GM23248 (cell line): ENCODE data around the gene EMP2.

Experiments used
- EZH2 ChIP-seq: fragments of 200-600 bp; sonication (generic); IDR thresholded peaks from 2 replicates; pipeline ENCODE4 v1.6.1; 2018; ENCODE audit warnings: antibody characterized with exemption, mild to moderate bottlenecking; ENCODE audit not compliant: insufficient read depth, poor library complexity, severe bottlenecking
- EZH2phosphoT487 ChIP-seq: fragments of 200-600 bp; sonication (generic); IDR thresholded peaks from 2 replicates; pipeline ENCODE4 v1.6.1; 2018; ENCODE audit warnings: antibody characterized with exemption, moderate library complexity, mild to moderate bottlenecking, low read depth; ENCODE audit not compliant: insufficient read depth

DNA sequence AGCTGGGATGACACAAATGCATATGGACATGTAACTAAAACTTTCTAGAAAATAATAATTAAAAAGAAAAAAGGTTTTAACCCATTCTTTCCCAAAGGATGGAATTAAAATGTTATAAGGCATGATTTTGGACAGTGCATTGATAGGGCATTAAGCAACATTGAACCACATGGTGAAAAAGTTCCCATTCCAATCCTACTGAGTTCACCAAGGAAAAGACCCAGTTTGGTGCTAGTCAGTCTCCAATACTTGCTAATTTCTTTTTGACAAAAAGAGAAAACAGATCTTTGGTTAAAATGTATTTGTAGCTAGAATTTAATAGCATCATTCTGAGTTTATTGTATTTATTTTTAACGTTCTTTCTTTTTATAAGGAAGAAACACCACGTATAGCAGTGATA, 28.1 kb downstream of the EMP2 start:
- no peak for TF ChIP-seq EZH2phosphoT487
- no peak for TF ChIP-seq EZH2
